ENCODE measurements around the gene GDF15.

DNA sequence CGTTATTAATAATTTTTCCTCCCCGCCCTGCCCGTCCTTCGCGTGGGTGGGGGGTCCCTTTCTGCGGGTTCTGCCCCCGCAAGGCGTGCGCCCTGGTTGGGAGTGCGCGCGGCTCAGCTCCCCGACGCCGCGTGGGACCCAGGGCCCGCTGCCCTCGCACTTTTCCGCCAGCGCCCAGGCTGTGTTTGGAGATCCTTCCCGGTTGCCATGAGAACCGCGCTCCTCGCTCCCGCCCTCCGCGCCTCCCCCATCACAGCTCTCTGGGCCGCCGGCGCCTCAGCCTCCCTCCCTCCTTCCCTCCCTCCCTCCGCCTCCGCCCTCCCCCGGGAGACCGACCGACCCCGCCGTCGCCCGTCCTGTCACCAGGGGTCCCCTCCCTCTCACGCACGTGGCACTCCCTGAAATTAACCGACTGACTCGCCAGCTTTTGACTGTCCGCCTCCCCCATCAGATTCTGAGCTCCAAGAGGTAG, 30.9 kb downstream of the GDF15 start:
- TF ChIP-seq NFRKB (IDR thresholded peaks at IDR 0.05) (no peak), ARNT (IDR thresholded peaks at IDR 0.05) (no peak), SP1 (IDR thresholded peaks at IDR 0.05) (no peak), FOXK2 (IDR thresholded peaks at IDR 0.05) (no peak), FOXA1 (IDR thresholded peaks at IDR 0.05) (no peak), HDGF (IDR thresholded peaks at IDR 0.05; ENCODE audit: borderline replicate concordance) (no peak), ZNF384 (IDR thresholded peaks at IDR 0.05) (no peak), BHLHE40 (IDR thresholded peaks at IDR 0.05; ENCODE audit: borderline replicate concordance) (no peak), TARDBP (IDR thresholded peaks at IDR 0.05) (no peak), SUZ12 (IDR thresholded peaks at IDR 0.05) (no peak), ELF4 (IDR thresholded peaks at IDR 0.05) (no peak), FOXM1 (IDR thresholded peaks at IDR 0.05; ENCODE audit: borderline replicate concordance) (no peak)
- TF ChIP-seq, protein P1, sequence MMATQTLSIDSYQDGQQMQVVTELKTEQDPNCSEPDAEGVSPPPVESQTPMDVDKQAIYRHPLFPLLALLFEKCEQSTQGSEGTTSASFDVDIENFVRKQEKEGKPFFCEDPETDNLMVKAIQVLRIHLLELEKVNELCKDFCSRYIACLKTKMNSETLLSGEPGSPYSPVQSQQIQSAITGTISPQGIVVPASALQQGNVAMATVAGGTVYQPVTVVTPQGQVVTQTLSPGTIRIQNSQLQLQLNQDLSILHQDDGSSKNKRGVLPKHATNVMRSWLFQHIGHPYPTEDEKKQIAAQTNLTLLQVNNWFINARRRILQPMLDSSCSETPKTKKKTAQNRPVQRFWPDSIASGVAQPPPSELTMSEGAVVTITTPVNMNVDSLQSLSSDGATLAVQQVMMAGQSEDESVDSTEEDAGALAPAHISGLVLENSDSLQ (IDR thresholded peaks at IDR 0.05), result no peak
